HG02840 (cell line): Measurements from ENCODE around the gene NACAD.

Source experiments
- ATAC-seq: cut with Tn5 transposase; IDR thresholded peaks from one replicate; pipeline ENCODE4 v1.9.1; 2021; ENCODE audit warnings: mild to moderate bottlenecking, moderate library complexity, moderate number of reproducible peaks; ENCODE audit not compliant: unreplicated experiment, low FRiP score

NACAD gene

DNA sequence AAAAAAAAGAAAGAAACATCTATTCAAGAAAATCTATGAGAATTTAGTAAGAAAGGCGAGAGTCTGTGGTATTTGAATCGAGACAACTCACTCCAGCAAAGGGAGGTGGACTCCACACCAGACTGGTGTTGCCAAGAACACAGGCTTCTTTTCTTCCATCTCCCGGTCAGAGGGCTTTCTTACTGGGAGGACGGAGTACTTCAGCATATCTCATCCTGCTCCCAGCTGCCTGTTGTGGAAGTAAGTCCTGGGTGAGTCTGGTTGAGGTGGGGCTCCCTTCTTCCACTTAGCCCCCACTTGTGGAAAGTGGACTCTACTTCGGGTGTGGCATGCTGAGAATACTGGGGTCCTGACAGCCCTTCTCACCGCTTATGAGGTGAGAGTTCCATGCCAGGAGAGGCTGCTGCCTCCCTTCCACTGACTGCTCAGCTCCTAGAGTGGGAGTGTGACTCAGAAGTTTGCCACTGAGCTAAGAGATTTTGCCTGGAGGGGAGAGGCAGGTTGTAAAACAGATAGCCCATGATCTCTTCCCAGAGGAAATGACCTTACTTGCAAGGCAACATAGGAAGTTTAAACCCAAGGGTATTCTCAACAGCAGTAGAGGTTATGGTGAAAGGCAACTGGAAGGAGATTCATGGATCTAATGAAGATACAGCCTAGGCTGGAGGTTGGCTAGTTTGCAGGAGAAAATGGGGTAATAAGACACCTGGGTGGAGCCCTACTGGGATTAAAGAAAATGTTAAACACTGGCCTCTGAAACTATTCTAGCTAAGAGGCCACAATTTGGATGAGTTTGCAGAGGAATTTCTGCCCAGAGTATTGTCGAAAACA, 3.5 kb upstream of the NACAD start:
- ATAC-seq, result no peak

DNA sequence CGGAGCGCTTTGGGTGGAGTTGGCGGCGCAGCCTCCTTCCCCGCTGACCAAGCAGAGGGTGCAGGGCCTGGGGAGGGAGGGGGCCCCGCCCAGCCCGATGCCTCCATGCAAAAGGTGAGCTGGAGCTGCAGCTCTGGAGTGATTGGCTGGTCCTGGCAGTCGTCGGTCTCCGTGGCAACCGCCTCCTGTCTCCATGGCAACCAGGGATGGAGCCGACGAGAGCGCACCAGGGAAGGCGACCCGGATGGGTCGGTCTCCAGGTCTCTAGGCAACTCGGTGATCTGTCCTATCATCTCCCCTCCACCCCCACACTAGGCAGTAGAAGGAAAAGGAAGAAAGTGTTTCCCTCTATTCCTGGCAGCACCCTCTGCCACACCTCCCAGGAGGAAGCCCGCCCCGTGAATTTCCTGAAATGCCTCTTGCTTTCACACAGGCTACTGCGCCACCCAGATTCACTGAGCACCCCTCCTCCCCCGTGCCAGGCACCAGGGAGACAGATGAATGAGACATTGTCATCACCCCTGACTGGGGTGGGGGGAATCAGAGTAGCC, 647 bp upstream of the NACAD start:
- ATAC-seq, result no peak

DNA sequence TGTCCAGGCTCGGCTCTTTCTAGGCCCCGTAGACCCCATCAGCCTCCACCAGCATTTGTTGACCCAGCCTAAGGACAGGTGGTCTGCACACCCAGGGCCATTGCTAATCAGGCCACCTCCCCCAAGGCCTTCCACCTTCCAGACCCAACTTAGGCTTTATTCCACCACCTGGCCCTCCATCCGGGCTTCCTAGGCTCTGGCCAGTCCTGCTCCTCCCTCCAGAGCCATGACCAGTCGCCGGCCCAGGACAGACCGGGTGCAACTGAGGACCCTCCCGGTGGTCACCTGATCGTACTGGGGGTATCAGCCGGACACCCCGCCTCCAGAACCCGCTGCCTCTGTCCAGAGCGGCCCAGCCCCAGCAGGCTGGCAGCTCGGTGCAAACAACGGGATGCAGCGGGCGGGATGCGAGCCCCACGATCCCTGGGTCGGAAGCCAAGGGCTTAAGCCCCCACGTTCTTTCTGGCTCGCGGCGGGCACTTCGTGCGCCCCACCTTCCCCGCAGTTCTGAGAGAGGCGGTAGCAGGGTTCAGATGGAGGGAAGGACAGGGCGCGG, 545 bp downstream of the NACAD start:
- ATAC-seq, result no peak

DNA sequence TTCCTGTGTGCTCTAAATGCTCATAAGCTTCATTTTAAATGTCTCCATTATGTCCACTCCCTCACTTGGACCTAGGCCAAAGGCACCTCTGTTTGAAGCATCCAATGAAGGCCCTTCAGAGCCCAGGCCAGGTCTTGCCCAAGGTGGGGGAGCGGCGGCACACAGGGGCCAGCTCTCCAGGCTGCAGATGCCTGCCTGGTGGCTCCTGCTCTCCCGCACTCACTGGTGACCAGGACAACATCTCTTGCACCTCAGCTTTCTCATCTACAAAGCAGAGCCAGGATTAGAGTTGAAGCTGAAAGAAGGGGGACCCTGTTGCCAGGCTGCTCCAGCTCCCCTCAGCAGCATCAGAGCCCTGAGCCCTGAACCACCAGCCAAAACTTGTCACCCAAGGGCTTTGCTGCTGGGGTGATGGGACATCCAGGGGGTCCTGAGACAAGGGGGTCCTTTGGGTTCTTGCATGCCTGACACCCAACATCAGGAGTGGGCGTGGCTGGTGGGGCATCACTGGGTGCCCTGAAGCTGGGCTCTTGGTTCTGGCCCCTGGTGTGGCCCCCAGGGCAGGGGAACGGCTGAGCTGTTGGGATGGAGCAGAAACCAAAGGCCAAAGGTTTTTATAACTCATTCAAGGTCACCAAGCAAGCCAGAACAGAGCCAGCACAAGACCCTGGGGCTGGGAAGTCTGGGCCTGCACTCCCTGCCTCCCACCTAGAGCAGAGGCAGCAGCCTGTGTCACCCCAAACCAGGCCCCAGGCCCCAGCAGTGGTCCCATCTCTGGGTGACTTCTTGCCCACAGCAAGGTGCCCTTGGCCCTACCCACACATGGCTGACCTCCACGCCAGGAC, 1.2 kb downstream of the NACAD start:
- no peak for ATAC-seq

DNA sequence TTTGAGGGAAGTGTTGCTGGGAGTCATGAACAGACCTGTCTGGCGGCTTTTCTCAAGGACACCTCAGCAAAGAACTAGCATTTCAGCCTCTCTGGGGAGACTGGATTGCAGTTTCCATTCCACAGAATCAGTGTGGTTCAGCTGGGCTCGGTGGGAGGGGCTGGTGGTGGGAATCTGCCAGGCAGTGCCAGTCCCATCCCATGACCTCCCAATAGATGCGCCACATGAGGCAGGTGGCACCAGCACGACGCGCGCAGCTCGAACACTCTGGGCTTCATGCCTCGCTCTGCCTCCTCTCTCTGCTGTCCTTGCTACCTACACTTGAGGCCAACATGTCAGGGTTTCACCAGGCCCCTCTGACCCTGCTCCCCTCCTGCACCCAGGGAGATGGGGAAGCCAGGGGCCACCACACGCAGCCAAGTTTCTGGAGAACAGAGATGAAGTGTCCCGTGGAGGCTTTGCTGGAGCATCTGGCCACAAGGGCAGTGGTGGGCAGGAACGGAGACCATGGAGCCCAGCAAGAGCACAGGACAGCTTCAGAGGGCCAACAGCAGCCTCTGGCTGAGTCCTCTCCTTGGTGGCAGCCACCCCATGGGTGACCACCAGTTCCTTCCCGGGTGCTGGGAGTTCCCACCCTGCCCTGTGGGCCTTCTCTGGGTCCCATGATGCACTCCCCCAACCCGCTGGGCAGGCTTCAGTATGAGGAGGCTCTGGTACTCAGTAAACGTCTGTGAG, 2.3 kb downstream of the NACAD start:
- ATAC-seq, result no peak

DNA sequence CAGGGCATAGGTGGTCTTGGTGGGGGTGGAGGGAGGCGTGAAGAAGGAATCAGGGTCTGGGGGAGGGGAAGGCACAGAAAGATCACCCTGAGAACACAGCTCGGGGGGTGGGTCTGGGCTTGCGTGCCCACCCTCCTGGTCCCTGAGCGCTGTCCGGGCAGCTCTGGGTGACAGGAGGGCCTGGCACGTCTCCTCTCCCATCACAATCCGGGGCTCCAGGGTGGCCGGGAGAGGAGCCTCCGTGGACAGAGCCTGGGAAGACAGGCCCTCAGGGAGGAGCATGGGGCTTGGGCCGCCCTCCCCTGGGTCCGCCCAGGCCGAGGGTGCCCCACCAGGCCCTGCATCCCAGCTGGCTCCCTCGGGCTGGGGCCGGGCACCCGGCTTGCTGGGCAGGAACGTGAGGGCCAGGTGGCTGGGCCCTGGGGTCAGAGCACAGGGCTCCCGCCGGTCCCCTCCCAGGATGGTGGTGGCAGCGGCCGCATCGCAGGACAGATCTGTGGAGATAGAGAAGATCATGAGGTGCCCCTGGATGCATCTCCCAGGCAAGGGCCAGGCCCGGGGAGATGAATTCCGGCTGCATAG, 3.1 kb downstream of the NACAD start:
- ATAC-seq, result no peak

DNA sequence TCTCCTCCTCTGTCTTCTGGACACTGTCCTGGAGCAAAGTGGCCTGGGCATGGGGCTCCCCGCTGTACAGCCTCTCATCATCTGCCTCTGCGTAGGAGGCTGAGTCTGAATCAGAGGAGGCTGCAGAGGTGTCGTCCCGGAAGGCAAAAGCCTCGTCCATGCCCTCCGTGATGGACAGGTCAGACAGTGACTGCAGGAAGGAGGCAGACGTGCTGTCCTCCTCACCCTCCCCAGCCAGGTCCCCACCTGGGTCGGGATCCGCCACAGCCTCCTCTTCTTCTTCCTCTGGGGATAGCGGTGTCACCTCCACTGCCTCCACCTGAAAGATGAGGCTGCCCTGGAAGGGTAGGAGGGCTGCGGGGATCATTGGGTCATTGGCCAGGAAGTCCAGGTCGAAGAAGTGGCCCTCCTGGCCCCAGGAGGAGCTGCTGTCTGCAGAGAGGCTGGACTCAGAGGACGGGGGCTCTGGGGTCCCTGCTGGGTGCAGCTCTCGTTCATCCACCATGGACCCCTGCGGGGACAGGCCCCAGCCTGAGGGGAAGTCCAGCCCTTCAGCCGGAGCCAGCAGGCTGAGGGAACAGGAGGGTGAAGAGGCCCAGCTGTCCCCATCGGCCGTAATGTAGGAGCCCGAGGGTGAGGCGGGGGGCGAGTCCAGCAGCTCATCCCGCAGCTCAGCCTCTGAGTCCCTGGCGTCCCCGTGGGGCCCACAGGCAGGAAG, 3.7 kb downstream of the NACAD start:
- no peak for ATAC-seq

DNA sequence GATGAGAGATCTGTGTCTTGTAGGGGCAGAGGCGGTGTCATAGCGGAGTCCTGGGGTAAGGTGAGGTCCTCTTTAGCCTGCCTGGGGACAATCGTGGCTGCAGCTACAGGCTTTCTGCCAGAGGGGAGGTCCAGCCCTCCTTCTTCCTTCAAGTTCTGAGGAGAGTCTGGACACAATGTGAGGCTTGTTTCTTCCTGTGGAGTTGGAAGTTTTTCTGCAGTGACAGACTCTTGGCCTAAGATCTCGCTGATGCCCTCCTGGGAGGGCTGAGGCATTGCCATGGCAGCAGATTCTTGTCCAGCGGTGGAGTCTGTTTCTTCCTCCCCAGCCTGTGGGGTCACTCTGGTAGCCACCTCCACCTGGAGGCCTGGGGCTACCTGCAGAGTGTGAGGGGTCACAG, 4.4 kb downstream of the NACAD start:
- no peak for ATAC-seq

DNA sequence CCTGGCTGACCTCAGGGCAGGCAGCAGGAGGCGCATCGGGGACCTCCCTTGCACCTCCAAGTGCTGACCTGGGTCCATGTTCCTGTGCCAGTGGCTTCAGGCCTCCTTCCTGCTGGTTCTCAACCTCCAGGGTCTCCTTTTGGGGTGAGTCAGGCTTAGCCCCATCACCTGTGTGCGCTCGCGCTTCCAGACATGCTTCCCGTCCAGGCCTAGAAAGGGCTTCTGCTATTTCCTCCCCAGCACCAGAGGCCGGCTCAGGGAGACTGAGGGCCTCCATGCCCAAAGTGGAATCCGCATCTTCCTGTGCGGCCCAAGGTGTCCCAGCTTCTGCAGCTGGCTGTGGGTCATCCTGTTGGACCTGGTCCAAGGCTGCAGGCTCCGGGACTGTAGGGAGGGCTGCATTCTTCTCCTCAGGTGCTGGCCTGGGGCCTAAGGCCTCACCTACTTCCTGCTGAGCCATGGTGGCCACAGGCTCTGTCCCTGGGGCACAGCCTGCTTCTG, 5.9 kb downstream of the NACAD start:
- ATAC-seq, result no peak

DNA sequence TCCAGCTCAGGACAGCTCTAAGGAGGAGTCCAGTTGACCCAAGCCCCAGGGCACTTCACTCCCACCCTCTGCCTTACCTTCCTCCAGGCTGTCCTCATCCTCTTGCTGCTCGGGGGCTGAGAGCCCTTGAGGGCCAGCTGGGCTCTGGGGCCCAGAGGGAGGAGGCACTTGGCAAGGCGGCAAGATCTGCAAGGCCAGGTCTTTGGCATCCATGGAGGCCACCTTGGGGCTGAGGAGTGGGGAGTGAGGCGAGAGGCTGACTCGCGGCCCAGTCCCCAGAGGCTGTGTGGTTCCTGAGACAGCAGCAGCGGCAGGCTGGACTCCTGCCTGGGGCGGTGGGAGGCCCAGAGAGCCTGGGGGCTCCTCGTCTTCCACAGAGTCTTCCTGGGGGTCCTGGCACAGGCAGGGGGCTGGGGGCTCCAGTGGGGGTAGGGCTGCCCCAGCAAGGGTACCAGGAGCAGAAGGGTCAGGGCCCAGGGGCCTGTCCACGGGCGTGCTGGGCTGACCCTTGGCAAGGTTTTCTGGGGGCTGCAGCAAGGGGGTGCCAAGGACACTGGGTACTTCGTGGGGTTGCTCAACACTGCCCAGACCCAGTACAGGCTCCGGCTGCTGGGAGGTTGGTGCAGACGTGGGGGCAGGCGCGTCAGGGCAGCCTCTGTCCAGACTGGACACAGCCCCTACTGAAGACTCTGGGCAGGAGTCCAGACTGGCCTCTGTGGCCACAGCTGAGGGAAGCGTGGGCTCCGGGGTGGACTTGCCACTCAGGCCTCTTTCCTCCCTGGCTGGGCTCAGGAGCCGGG, 6.5 kb downstream of the NACAD start:
- no peak for ATAC-seq

DNA sequence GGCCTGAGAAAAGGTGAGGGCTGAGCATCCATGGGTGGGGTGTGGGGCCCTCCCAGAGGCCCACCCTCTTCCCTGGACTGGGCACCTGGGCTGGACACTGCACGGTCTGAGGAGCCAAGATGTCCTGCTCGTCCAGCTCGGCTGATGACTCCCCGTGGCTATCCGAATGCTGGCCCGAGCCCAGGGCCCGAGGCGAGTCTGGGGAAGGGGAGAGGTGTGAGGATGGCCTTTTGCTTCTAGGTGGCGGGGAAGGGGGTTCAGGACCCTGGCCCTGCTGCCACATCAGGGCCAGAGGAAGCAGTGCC, 7.1 kb downstream of the NACAD start:
- ATAC-seq, result no peak

DNA sequence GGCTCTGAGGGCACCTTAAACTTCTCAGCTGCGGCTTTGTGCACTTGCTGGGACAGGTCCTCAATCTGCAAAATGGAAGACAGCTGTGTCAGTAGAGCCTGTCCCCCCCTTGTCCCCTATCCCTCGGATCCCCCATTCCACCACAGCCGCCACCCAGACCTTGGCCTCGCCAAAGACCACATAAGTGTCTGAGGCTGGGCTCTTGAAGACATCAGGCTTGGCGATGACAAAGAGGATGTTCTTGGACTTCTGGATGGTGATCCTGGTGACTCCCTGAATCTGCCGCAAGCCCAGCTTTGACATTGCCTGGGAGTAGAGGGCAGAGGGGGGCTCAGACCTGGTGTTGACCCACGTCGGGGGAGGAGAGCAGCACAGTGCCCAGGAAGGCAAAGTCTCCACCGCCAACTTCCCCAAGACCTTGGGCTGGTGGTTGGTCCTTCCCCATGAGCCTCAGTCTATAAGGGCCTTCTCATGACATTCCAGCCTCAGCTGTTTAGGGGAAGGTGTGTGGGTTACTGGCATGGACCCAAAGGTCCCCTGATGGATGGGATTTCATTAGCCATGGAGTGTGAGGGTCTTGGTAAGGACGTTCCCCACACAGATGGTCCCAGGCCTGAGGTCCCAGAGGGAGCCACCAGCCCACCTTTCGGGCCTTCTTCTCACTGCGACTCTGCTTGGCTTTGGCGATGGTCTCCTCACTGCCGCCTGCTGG, 7.7 kb downstream of the NACAD start:
- no peak for ATAC-seq

DNA sequence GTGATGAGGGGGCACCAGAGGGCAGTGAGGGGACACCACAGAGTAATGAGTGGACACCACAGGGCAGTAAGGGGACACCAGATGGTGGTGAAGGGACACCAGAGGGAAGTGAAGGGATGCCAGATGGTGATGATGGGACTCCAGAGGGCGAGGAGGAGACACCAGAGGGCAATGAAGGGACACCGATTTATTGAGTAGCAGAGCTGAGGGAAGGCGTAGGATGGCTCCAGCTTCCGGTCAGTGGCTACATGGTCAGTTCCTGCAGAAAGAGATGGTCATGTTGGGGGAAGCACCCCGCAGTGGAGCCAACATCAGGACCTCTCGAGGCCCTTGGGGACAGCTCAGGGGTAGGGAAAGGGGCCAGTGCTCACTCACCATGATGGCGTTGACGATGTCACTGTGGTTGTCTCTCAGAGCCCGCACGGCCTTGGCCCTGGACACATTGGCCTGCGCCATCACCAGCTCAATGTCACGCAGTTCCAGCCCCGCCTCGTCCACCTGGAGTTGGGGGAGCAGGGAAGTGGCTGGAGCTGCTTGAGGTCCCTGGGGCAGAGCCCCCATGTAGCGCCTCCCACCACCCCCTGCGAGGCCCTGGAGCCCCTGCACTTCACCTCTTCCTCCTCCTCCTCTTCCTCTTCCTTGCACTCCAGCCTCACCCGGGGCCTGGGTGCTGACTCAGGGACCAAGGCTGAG, 8.4 kb downstream of the NACAD start:
- ATAC-seq, result no peak

DNA sequence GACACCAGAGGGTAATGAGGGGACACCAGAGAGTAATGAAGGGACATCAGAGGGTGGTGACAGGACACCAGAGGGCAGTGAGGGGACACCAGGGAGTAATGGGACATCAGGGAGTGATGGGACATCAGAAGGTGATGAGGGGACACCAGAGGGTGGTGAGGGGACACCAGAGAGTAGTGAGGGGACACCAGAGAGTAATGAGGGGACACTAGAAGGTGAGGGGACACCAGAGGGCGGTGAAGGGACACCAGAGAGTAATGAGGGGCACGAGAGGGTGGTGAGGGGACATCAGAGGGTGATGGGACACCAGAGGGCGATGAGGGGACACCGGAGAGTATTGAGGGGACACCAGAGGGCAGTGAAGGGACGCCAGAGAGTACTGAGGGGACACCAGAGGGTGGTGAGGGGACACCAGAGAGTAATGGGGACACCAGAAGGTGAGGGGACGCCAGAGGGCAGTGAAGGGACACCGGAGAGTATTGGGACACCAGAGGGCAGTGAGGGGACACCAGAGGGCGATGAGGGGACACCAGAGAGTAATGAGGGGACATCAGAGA, 10.6 kb downstream of the NACAD start:
- no peak for ATAC-seq

DNA sequence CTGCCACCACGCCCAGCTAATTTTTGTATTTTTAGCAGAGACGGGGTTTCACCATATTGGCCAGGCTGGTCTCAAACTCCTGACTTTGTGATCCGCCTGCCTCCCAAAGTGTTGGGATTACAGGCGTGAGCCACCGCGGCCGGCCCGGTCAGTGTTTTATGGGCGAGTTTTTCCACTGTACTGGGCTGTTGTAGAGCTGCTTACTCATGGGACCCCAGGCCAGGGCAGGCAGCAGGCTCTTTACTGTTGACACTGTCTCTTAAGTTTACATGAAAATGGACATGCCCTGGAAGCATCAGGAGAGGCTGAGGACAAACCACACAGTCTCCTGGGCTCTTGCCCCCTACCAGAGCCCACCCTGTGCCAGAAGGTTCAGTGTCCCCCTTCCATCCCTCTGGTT, 11.2 kb downstream of the NACAD start:
- ATAC-seq, result no peak

DNA sequence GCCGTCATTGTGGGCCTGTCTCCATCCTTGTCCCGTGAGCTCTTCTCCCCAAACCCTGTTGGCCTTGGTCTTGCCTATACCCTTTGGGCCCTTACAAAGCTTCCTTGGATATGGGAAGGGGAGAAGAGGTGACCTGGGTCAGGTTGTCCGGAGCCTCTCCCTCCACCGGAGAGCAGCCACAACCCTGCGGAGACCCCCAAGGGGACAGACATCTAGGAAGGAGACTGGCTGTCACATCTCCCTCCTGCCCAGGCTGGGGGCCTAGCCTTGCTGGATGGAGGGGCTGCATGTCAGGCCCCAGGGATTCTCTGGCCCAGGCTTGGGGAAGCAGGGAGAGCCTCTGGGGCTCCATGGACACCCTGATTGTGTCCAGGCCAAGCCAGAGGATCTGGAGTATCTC, 11.8 kb downstream of the NACAD start:
- ATAC-seq, result no peak
